SK-N-MC (cell line): ENCODE data around the gene ADGRL3.

Experiments used
- EZH2 ChIP-seq: fragments of 200-600 bp; sonication (generic); IDR thresholded peaks from one replicate; pipeline ENCODE4 v1.6.1; 2017; ENCODE audit warnings: antibody characterized with exemption
- FOXP2 ChIP-seq: optimal IDR thresholded peaks from 2 replicates; pipeline ENCODE3; 2011; ENCODE audit warnings: mild to moderate bottlenecking, moderate library complexity; ENCODE audit not compliant: insufficient read depth; ENCODE audit errors: extremely low read length, control extremely low read depth
- POLR2AphosphoS5 ChIP-seq: IDR thresholded peaks from 2 replicates; pipeline ENCODE4 v1.6.1; 2012; ENCODE audit warnings: mild to moderate bottlenecking, low read depth, low read length, borderline replicate concordance

GRCh38 chr4:61335241-61335763 is 135.2 kb downstream of the ADGRL3 start:
- TF ChIP-seq POLR2AphosphoS5 (no peak), EZH2 (no peak), FOXP2 (no peak)
